ENCODE data around the gene TOP3A. TPM values are rescaled to one million over a fixed set of nuclear protein-coding genes. Genes with fewer than 3 reads are reported as not detected.

TOP3A gene
- total RNA-seq, 1 experiment from 2014 or later: 56.1 TPM

DNA sequence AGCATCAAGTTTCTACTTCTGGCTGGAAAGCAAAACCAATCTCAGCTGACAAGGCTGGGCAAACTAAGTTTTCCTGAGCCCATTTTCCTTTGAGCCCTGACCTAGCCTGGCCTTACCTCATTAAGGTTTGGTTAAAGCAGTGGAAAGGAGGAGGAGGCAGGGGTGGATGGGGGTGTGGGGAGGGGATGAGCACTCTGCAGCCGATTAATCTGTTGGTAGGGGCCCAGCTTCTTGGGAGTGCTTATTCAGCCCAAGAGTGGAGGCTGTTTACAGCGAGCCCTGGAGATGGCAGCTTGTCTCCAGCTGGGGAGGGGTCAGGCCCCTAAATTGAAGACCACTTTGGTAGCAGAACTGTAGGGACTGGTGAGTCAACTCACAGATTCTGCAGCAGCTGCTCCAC is 12.3 kb upstream of the TOP3A start:
- DNase-seq (ENCODE audit: low spot score) (no peak), ATAC-seq (no peak)
- Mint-ChIP-seq H3K4me1 (no peaks in the 10 kb centered on the region), H3K36me3 (peaks cover 53% of the 10 kb centered on the region), H3K4me3 (no peak overlapping the region), H3K27ac (no peak overlapping the region), H3K27me3 (ENCODE audit: low read depth) (no peaks in the 10 kb centered on the region), H3K9me3 (peaks cover 7% of the 10 kb centered on the region)
- ChIA-PET POLR2A (interaction anchor here (0.7 kb wide), 1 partner anchor 37 kb away, joined by 3 read pairs; the partner anchor contains the start of gene SHMT1), CTCF (no interaction called here)
- TF ChIP-seq NR1H2 (CRISPR knock-in tag; IDR thresholded peaks at IDR 0.05) (no peak), ZNF317 (CRISPR knock-in tag; IDR thresholded peaks at IDR 0.05; ENCODE audit: borderline replicate concordance, low read depth) (no peak), MXD4 (CRISPR knock-in tag; IDR thresholded peaks at IDR 0.05; ENCODE audit: borderline replicate concordance) (no peak), MYBL2 (CRISPR knock-in tag; IDR thresholded peaks at IDR 0.05) (no peak), ZNF671 (CRISPR knock-in tag; IDR thresholded peaks at IDR 0.05) (no peak), ZNF232 (CRISPR knock-in tag; IDR thresholded peaks at IDR 0.05) (no peak), HMGA2 (CRISPR knock-in tag; IDR thresholded peaks at IDR 0.05) (no peak), ZNF416 (CRISPR knock-in tag; IDR thresholded peaks at IDR 0.05) (no peak)
- TF ChIP-seq, protein P1, sequence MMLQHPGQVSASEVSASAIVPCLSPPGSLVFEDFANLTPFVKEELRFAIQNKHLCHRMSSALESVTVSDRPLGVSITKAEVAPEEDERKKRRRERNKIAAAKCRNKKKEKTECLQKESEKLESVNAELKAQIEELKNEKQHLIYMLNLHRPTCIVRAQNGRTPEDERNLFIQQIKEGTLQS (CRISPR knock-in tag; conservative IDR thresholded peaks at IDR 0.05): no peak
- TF ChIP-seq, protein P2, sequence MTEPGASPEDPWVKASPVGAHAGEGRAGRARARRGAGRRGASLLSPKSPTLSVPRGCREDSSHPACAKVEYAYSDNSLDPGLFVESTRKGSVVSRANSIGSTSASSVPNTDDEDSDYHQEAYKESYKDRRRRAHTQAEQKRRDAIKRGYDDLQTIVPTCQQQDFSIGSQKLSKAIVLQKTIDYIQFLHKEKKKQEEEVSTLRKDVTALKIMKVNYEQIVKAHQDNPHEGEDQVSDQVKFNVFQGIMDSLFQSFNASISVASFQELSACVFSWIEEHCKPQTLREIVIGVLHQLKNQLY (CRISPR knock-in tag; IDR thresholded peaks at IDR 0.05): no peak
- TF ChIP-seq, protein P3, sequence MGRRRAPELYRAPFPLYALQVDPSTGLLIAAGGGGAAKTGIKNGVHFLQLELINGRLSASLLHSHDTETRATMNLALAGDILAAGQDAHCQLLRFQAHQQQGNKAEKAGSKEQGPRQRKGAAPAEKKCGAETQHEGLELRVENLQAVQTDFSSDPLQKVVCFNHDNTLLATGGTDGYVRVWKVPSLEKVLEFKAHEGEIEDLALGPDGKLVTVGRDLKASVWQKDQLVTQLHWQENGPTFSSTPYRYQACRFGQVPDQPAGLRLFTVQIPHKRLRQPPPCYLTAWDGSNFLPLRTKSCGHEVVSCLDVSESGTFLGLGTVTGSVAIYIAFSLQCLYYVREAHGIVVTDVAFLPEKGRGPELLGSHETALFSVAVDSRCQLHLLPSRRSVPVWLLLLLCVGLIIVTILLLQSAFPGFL (CRISPR knock-in tag; IDR thresholded peaks at IDR 0.05; ENCODE audit: borderline replicate concordance): no peak
- TF ChIP-seq, protein P4, sequence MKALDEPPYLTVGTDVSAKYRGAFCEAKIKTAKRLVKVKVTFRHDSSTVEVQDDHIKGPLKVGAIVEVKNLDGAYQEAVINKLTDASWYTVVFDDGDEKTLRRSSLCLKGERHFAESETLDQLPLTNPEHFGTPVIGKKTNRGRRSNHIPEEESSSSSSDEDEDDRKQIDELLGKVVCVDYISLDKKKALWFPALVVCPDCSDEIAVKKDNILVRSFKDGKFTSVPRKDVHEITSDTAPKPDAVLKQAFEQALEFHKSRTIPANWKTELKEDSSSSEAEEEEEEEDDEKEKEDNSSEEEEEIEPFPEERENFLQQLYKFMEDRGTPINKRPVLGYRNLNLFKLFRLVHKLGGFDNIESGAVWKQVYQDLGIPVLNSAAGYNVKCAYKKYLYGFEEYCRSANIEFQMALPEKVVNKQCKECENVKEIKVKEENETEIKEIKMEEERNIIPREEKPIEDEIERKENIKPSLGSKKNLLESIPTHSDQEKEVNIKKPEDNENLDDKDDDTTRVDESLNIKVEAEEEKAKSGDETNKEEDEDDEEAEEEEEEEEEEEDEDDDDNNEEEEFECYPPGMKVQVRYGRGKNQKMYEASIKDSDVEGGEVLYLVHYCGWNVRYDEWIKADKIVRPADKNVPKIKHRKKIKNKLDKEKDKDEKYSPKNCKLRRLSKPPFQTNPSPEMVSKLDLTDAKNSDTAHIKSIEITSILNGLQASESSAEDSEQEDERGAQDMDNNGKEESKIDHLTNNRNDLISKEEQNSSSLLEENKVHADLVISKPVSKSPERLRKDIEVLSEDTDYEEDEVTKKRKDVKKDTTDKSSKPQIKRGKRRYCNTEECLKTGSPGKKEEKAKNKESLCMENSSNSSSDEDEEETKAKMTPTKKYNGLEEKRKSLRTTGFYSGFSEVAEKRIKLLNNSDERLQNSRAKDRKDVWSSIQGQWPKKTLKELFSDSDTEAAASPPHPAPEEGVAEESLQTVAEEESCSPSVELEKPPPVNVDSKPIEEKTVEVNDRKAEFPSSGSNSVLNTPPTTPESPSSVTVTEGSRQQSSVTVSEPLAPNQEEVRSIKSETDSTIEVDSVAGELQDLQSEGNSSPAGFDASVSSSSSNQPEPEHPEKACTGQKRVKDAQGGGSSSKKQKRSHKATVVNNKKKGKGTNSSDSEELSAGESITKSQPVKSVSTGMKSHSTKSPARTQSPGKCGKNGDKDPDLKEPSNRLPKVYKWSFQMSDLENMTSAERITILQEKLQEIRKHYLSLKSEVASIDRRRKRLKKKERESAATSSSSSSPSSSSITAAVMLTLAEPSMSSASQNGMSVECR (CRISPR knock-in tag; IDR thresholded peaks at IDR 0.05; ENCODE audit: borderline replicate concordance): no peak
- TF ChIP-seq, protein P5, sequence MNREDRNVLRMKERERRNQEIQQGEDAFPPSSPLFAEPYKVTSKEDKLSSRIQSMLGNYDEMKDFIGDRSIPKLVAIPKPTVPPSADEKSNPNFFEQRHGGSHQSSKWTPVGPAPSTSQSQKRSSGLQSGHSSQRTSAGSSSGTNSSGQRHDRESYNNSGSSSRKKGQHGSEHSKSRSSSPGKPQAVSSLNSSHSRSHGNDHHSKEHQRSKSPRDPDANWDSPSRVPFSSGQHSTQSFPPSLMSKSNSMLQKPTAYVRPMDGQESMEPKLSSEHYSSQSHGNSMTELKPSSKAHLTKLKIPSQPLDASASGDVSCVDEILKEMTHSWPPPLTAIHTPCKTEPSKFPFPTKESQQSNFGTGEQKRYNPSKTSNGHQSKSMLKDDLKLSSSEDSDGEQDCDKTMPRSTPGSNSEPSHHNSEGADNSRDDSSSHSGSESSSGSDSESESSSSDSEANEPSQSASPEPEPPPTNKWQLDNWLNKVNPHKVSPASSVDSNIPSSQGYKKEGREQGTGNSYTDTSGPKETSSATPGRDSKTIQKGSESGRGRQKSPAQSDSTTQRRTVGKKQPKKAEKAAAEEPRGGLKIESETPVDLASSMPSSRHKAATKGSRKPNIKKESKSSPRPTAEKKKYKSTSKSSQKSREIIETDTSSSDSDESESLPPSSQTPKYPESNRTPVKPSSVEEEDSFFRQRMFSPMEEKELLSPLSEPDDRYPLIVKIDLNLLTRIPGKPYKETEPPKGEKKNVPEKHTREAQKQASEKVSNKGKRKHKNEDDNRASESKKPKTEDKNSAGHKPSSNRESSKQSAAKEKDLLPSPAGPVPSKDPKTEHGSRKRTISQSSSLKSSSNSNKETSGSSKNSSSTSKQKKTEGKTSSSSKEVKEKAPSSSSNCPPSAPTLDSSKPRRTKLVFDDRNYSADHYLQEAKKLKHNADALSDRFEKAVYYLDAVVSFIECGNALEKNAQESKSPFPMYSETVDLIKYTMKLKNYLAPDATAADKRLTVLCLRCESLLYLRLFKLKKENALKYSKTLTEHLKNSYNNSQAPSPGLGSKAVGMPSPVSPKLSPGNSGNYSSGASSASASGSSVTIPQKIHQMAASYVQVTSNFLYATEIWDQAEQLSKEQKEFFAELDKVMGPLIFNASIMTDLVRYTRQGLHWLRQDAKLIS (CRISPR knock-in tag; IDR thresholded peaks at IDR 0.05; ENCODE audit: borderline replicate concordance): no peak
- TF ChIP-seq, protein P6, sequence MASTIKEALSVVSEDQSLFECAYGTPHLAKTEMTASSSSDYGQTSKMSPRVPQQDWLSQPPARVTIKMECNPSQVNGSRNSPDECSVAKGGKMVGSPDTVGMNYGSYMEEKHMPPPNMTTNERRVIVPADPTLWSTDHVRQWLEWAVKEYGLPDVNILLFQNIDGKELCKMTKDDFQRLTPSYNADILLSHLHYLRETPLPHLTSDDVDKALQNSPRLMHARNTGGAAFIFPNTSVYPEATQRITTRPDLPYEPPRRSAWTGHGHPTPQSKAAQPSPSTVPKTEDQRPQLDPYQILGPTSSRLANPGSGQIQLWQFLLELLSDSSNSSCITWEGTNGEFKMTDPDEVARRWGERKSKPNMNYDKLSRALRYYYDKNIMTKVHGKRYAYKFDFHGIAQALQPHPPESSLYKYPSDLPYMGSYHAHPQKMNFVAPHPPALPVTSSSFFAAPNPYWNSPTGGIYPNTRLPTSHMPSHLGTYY (CRISPR knock-in tag; IDR thresholded peaks at IDR 0.05): no peak
- TF ChIP-seq, protein P7, sequence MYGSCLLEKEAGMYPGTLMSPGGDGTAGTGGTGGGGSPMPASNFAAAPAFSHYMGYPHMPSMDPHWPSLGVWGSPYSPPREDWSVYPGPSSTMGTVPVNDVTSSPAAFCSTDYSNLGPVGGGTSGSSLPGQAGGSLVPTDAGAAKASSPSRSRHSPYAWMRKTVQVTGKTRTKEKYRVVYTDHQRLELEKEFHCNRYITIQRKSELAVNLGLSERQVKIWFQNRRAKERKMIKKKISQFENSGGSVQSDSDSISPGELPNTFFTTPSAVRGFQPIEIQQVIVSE (CRISPR knock-in tag; IDR thresholded peaks at IDR 0.05; ENCODE audit: borderline replicate concordance): no peak
- TF ChIP-seq, protein P8, sequence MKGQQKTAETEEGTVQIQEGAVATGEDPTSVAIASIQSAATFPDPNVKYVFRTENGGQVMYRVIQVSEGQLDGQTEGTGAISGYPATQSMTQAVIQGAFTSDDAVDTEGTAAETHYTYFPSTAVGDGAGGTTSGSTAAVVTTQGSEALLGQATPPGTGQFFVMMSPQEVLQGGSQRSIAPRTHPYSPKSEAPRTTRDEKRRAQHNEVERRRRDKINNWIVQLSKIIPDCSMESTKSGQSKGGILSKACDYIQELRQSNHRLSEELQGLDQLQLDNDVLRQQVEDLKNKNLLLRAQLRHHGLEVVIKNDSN (CRISPR knock-in tag; IDR thresholded peaks at IDR 0.05): no peak
- TF ChIP-seq, protein P9, sequence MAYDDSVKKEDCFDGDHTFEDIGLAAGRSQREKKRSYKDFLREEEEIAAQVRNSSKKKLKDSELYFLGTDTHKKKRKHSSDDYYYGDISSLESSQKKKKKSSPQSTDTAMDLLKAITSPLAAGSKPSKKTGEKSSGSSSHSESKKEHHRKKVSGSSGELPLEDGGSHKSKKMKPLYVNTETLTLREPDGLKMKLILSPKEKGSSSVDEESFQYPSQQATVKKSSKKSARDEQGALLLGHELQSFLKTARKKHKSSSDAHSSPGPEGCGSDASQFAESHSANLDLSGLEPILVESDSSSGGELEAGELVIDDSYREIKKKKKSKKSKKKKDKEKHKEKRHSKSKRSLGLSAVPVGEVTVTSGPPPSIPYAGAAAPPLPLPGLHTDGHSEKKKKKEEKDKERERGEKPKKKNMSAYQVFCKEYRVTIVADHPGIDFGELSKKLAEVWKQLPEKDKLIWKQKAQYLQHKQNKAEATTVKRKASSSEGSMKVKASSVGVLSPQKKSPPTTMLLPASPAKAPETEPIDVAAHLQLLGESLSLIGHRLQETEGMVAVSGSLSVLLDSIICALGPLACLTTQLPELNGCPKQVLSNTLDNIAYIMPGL (CRISPR knock-in tag; IDR thresholded peaks at IDR 0.05): no peak
- TF ChIP-seq, protein P10, sequence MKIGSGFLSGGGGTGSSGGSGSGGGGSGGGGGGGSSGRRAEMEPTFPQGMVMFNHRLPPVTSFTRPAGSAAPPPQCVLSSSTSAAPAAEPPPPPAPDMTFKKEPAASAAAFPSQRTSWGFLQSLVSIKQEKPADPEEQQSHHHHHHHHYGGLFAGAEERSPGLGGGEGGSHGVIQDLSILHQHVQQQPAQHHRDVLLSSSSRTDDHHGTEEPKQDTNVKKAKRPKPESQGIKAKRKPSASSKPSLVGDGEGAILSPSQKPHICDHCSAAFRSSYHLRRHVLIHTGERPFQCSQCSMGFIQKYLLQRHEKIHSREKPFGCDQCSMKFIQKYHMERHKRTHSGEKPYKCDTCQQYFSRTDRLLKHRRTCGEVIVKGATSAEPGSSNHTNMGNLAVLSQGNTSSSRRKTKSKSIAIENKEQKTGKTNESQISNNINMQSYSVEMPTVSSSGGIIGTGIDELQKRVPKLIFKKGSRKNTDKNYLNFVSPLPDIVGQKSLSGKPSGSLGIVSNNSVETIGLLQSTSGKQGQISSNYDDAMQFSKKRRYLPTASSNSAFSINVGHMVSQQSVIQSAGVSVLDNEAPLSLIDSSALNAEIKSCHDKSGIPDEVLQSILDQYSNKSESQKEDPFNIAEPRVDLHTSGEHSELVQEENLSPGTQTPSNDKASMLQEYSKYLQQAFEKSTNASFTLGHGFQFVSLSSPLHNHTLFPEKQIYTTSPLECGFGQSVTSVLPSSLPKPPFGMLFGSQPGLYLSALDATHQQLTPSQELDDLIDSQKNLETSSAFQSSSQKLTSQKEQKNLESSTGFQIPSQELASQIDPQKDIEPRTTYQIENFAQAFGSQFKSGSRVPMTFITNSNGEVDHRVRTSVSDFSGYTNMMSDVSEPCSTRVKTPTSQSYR (CRISPR knock-in tag; IDR thresholded peaks at IDR 0.05): no peak

All from WTC11 (cell line).